H1 (cell line): Measurements from ENCODE around the gene ADGRF5. TPM values are rescaled to one million over a fixed set of nuclear protein-coding genes. Genes with fewer than 3 reads are reported as not detected.

Source experiments
- CTCF ChIA-PET: fragments of 300-600 bp; sonication (Branson Sonifier 250); formaldehyde crosslinking; loops from one replicate; lab custom pipeline; 2021; ENCODE audit not compliant: partially characterized antibody; lab: Charles Lee
- POLR2A ChIA-PET: fragments of 300-600 bp; sonication (Branson Sonifier 250); formaldehyde crosslinking; loops from one replicate; lab custom pipeline; 2021; ENCODE audit warnings: inconsistent platforms; ENCODE audit not compliant: partially characterized antibody; lab: Charles Lee
- DNase-seq, 2 experiments: peaks; one replicate each; pipeline versions ENCODE4 v3.0.0 to v3.0.0-alpha.2; 2010 to 2022; ENCODE audit warnings: low spot score in 2 of 2, low read depth in 1 of 2, mixed read lengths in 1 of 2
- FAIRE-seq: peaks from 2 replicates; lab custom pipeline; 2011; peaks lifted over from hg19 to GRCh38; lab: Jason Lieb, UNC
- H2AFZ ChIP-seq: 2 replicates; pipeline ENCODE4 v1.8.1; 2012; ENCODE audit warnings: low read length, inconsistent platforms
- H2AK5ac ChIP-seq: 2 replicates; pipeline ENCODE4 v1.6.1; 2013; ENCODE audit warnings: low read depth, low read length
- H2BK120ac ChIP-seq: replicated peaks from 2 replicates; pipeline ENCODE3; 2013; ENCODE audit warnings: low read depth, low read length, inconsistent platforms
- H2BK12ac ChIP-seq: 2 replicates; pipeline ENCODE4 v1.6.1; 2013; ENCODE audit warnings: low read depth, low read length
- H2BK15ac ChIP-seq: 2 replicates; pipeline ENCODE4 v1.6.1; 2013; ENCODE audit warnings: low read length
- H2BK20ac ChIP-seq: 2 replicates; pipeline ENCODE4 v1.6.1; 2013; ENCODE audit warnings: low read length
- H2BK5ac ChIP-seq: 2 replicates; pipeline ENCODE4 v1.6.1; 2013; ENCODE audit warnings: low read depth, low read length
- H3K14ac ChIP-seq: 2 replicates; pipeline ENCODE4 v1.6.1; 2013; ENCODE audit warnings: inconsistent platforms; ENCODE audit not compliant: insufficient read length
- H3K18ac ChIP-seq: 2 replicates; pipeline ENCODE4 v1.6.1; 2013; ENCODE audit warnings: low read length; ENCODE audit errors: extremely low read depth
- H3K23ac ChIP-seq: 2 replicates; pipeline ENCODE4 v1.6.1; 2013; ENCODE audit warnings: inconsistent platforms; ENCODE audit not compliant: insufficient read length
- H3K23me2 ChIP-seq: 2 replicates; pipeline ENCODE4 v1.6.1; 2013; ENCODE audit warnings: low read depth, low read length
- H3K27ac ChIP-seq: 2 replicates; pipeline ENCODE4 v1.6.1; 2011; ENCODE audit warnings: low read depth, low read length, inconsistent platforms
- H3K27me3 ChIP-seq, 4 experiments: replicated peaks in 1 of 4; 1 replicate in 1 of 4; 2 replicates in 3 of 4; pipeline versions ENCODE4 v1.6.1 to v1.8.1; 2011 to 2013; ENCODE audit warnings: low read length in 3 of 4, mild to moderate bottlenecking in 3 of 4, inconsistent platforms in 2 of 4, mixed read lengths in 2 of 4, moderate library complexity in 1 of 4; ENCODE audit not compliant: control insufficient read depth in 3 of 4, insufficient read depth in 3 of 4; ENCODE audit errors: extremely low read depth in 1 of 4
- H3K36me3 ChIP-seq, 4 experiments: 2 replicates each; pipeline versions ENCODE4 v1.6.1 to v1.8.1; 2011 to 2013; ENCODE audit warnings: mild to moderate bottlenecking in 4 of 4, low read length in 3 of 4, moderate library complexity in 2 of 4, control low read depth in 1 of 4, inconsistent platforms in 1 of 4; ENCODE audit not compliant: insufficient read depth in 4 of 4, control insufficient read depth in 2 of 4
- H3K4ac ChIP-seq: replicated peaks from 2 replicates; pipeline ENCODE3; 2013; ENCODE audit warnings: low read length, low read depth, mixed read lengths, inconsistent platforms; ENCODE audit not compliant: insufficient read length
- H3K4me1 ChIP-seq, 4 experiments: replicated peaks in 1 of 4; 1 replicate in 1 of 4; 2 replicates in 3 of 4; pipeline versions ENCODE4 v1.6.1 to v1.8.1; 2011 to 2013; ENCODE audit warnings: low read length in 3 of 4, inconsistent platforms in 2 of 4, mixed read lengths in 1 of 4; ENCODE audit not compliant: insufficient read depth in 4 of 4, control insufficient read depth in 3 of 4
- H3K4me2 ChIP-seq, 2 experiments: 2 replicates each; pipeline versions ENCODE4 v1.6.1 to v1.8.1; 2011 to 2013; ENCODE audit warnings: low read depth in 2 of 2, low read length in 2 of 2, control low read depth in 1 of 2, inconsistent platforms in 1 of 2, mild to moderate bottlenecking in 1 of 2; ENCODE audit not compliant: insufficient read depth in 1 of 2
- H3K4me3 ChIP-seq, 4 experiments: fragments of 200-600, 300-600 bp in 1 of 4; sonication (generic), shearing (Covaris generic), sonication (Bioruptor Twin) in 1 of 4; 2 replicates each; pipeline versions ENCODE4 v1.5.1 to v1.8.1; 2011 to 2016; ENCODE audit warnings: low read length in 4 of 4, low read depth in 3 of 4, control low read depth in 2 of 4, inconsistent platforms in 2 of 4, mild to moderate bottlenecking in 2 of 4, mixed read lengths in 1 of 4, moderate library complexity in 1 of 4; ENCODE audit not compliant: insufficient read depth in 2 of 4; ENCODE audit errors: extremely low read depth in 1 of 4
- H3K56ac ChIP-seq: replicated peaks from 2 replicates; pipeline ENCODE3; 2013; ENCODE audit warnings: low read depth, mild to moderate bottlenecking, mixed read lengths, low read length, inconsistent platforms; ENCODE audit not compliant: insufficient read length
- H3K79me1 ChIP-seq: 2 replicates; pipeline ENCODE4 v1.6.1; 2013; ENCODE audit warnings: low read depth, low read length, control low read depth
- H3K79me2 ChIP-seq, 2 experiments: 2 replicates each; pipeline versions ENCODE4 v1.6.1 to v1.8.1; 2012 to 2013; ENCODE audit warnings: low read length in 2 of 2, mild to moderate bottlenecking in 2 of 2, inconsistent platforms in 1 of 2; ENCODE audit not compliant: insufficient read depth in 2 of 2, control insufficient read depth in 1 of 2
- H3K9ac ChIP-seq, 4 experiments: replicated peaks in 1 of 4; 1 replicate in 1 of 4; 2 replicates in 3 of 4; pipeline versions ENCODE4 v1.6.1 to v1.8.1; 2011 to 2013; ENCODE audit warnings: low read depth in 3 of 4, low read length in 3 of 4, control low read depth in 2 of 4, mild to moderate bottlenecking in 2 of 4, moderate library complexity in 2 of 4, inconsistent platforms in 1 of 4; ENCODE audit errors: extremely low read depth in 1 of 4
- H3K9me3 ChIP-seq, 2 experiments: 2 replicates each; pipeline versions ENCODE4 v1.6.1 to v1.8.1; 2012 to 2013; ENCODE audit warnings: mild to moderate bottlenecking in 2 of 2, moderate library complexity in 2 of 2, control low read depth in 1 of 2, inconsistent platforms in 1 of 2, low read depth in 1 of 2, low read length in 1 of 2, mixed read lengths in 1 of 2; ENCODE audit not compliant: insufficient read depth in 2 of 2
- H4K20me1 ChIP-seq, 2 experiments: replicated peaks in 1 of 2; 2 replicates each; pipeline versions ENCODE3 to v1.8.1; 2011 to 2013; ENCODE audit warnings: inconsistent platforms in 2 of 2, low read length in 2 of 2, mild to moderate bottlenecking in 1 of 2; ENCODE audit not compliant: insufficient read depth in 2 of 2, control insufficient read depth in 1 of 2
- H4K5ac ChIP-seq: 2 replicates; pipeline ENCODE4 v1.6.1; 2013; ENCODE audit warnings: low read length, low read depth, mixed read lengths, inconsistent platforms; ENCODE audit not compliant: insufficient read length
- H4K8ac ChIP-seq: 2 replicates; pipeline ENCODE4 v1.8.0; 2013; ENCODE audit warnings: mild to moderate bottlenecking, moderate library complexity, low read length, inconsistent platforms; ENCODE audit not compliant: insufficient read depth; ENCODE audit errors: extremely low read depth
- H4K91ac ChIP-seq: replicated peaks from 2 replicates; pipeline ENCODE3; 2013; ENCODE audit warnings: low read length, mixed read lengths, inconsistent platforms; ENCODE audit not compliant: insufficient read length
- SIN3A ChIP-seq, 2 experiments: IDR thresholded peaks in 1 of 2; conservative IDR thresholded peaks in 1 of 2; 2 replicates each; pipeline ENCODE4 v1.6.1; 2011 to 2012; ENCODE audit warnings: low read length in 2 of 2, improper control_type of control experiment in 1 of 2, low read depth in 1 of 2, mild to moderate bottlenecking in 1 of 2
- TEAD4 ChIP-seq: IDR thresholded peaks from 2 replicates; pipeline ENCODE4 v1.6.1; 2012; ENCODE audit warnings: low read depth, low read length, inconsistent platforms, mixed read lengths
- polyA plus RNA-seq, 7 experiments: library from polyadenylated mRNA; depleted of rRNA in 3 of 7; stranded (reverse) in 5 of 7; unstranded in 2 of 7; fragments of >200 nt in 5 of 7; fragments of 200-250 nt in 2 of 7; gene quantifications; 1 replicate in 5 of 7; 2 replicates in 1 of 7; 4 replicates in 1 of 7; pipeline versions ENCODE4 v1.2.1 to v1.2.3, GENCODE V29; 2011 to 2013; ENCODE audit warnings: missing spikeins in 2 of 7, mixed read lengths in 2 of 7
- total RNA-seq: library from RNA; stranded (reverse); fragmentation: NEBNext Ultra II Directional; extraction: Animal tissue kit (Norgen Biotek cat#: 25700); gene quantifications from 2 replicates; pipeline ENCODE4 v1.2.1, GENCODE V29; 2021

The ADGRF5 gene
- total and polyA plus RNA-seq, 2 of the 8 experiments (the other 6 are each of a cell fraction or from before 2014, with no cell fraction given) = 0.06 TPM; not detected in 1

DNA sequence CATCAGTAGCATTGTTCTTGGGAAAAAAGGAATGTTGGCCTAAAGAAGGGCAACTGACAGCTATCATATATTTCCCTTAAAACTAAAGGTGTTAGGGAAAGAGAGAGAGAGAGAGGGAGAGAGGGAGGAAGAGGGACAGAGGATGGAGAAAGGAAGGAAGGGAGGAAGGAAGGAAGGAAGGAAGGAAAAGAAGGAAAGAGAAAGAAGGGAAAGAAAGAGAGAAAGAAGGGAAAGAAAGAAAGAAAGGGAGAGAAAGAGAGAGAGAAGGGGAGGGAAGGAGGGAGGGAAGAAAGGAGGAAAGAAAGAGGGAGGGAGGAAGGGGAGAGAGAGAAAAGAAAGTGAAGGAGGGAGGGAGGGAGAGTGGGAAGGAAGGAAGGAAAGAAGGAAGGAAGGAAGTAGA, 37.7 kb upstream of the ADGRF5 start:
- no peak for FAIRE-seq
- no peak overlapping the region for H2BK15ac ChIP-seq
- H2BK5ac ChIP-seq = no peak overlapping the region
- no peak overlapping the region for H4K91ac ChIP-seq
- H2BK120ac ChIP-seq = no peak overlapping the region
- CTCF ChIA-PET = interaction anchor here (0.7 kb wide), 1 partner anchor 535 kb away, joined by 3 read pairs; no protein-coding TSS in a partner anchor
- H3K4me1 ChIP-seq = peaks cover 0 to 7% (median 3%) of the 10 kb centered on the region in 4 experiments; a peak in 2 of 7 replicates
- no peak overlapping the region for H3K4me2 ChIP-seq
- no peak overlapping the region for H2AK5ac ChIP-seq
- H3K27me3 ChIP-seq = no peaks in the 10 kb centered on the region
- DNase-seq = no peak
- H3K23me2 ChIP-seq = no peaks in the 10 kb centered on the region; the same call in 1 of the 2 replicates
- H3K36me3 ChIP-seq = no peaks in the 10 kb centered on the region
- H2BK20ac ChIP-seq = no peak overlapping the region
- no peaks in the 10 kb centered on the region for H3K79me2 ChIP-seq
- no peak overlapping the region for H3K9ac ChIP-seq
- H2AFZ ChIP-seq = no peak overlapping the region
- H3K79me1 ChIP-seq = no peaks in the 10 kb centered on the region
- no peak overlapping the region for H3K4ac ChIP-seq
- H4K20me1 ChIP-seq = no peaks in the 10 kb centered on the region
- POLR2A ChIA-PET = no interaction called here
- H4K5ac ChIP-seq = no peak overlapping the region
- H4K8ac ChIP-seq = no peak overlapping the region
- no peak overlapping the region for H3K27ac ChIP-seq
- H3K4me3 ChIP-seq = no peak overlapping the region
- H3K56ac ChIP-seq = no peak overlapping the region
- TF ChIP-seq SIN3A (conservative IDR thresholded peaks at IDR 0.05 in 1 of 2, IDR thresholded peaks at IDR 0.05 in 1 of 2; ENCODE audit: low read depth in 1 of 2, low read length in 2 of 2) = no peak
- TF ChIP-seq TEAD4 = no peak
- TF ChIP-seq, all 59 proteins: peak for 0
- no peak overlapping the region for H3K14ac ChIP-seq
- H3K18ac ChIP-seq = no peak overlapping the region
- no peaks in the 10 kb centered on the region for H3K9me3 ChIP-seq
- H3K23ac ChIP-seq = no peak overlapping the region
- no peak overlapping the region for H2BK12ac ChIP-seq
